GM23338 (cell line): ENCODE data around the gene PNMA6A. TPM values are rescaled to one million over a fixed set of nuclear protein-coding genes. Genes with fewer than 3 reads are reported as not detected.
A peak's percentile ranks its signal among the peaks of the same experiment; 100 is the strongest.
"Not testable (repeated sequence)": the region's sequence is repeated elsewhere in the genome, so short reads cannot be mapped to it uniquely, and the experiment has no call there.

Source experiments
- ATAC-seq: fragments of 200-7000 bp; cut with Tn5 transposase; 3 replicates; pipeline ENCODE4 v1.9.1; 2020
- DNase-seq: peaks from one replicate; pipeline ENCODE4 v3.0.0-alpha.2; 2015; ENCODE audit warnings: low spot score
- H2AFZ ChIP-seq: fragments of 200-600 bp; sonication (generic); 2 replicates; pipeline ENCODE4 v1.8.0; 2016; ENCODE audit warnings: antibody characterized with exemption, mild to moderate bottlenecking, moderate library complexity
- H3F3A ChIP-seq: fragments of 200-600 bp; sonication (generic); replicated peaks from 2 replicates; pipeline ENCODE4 v1.8.0; 2017; ENCODE audit warnings: antibody characterized with exemption, mixed run types, low read depth
- H3K27ac ChIP-seq: fragments of 200-600 bp; sonication (generic); 2 replicates; pipeline ENCODE4 v1.6.1; 2016; ENCODE audit warnings: low read depth
- H3K27me3 ChIP-seq: fragments of 200-600 bp; sonication (generic); 2 replicates; pipeline ENCODE4 v1.8.0; 2016; ENCODE audit warnings: mild to moderate bottlenecking, mixed run types, moderate library complexity; ENCODE audit not compliant: insufficient read depth
- H3K36me3 ChIP-seq: fragments of 200-600 bp; sonication (generic); 2 replicates; pipeline ENCODE4 v1.8.0; 2016; ENCODE audit warnings: mild to moderate bottlenecking; ENCODE audit not compliant: insufficient read depth
- H3K4me1 ChIP-seq: fragments of 200-600 bp; sonication (generic); 2 replicates; pipeline ENCODE4 v1.8.0; 2016; ENCODE audit warnings: mild to moderate bottlenecking, moderate library complexity; ENCODE audit not compliant: insufficient read depth
- H3K4me2 ChIP-seq: fragments of 200-600 bp; sonication (generic); 2 replicates; pipeline ENCODE4 v1.7.1; 2017; ENCODE audit warnings: mixed run types
- H3K4me3 ChIP-seq: fragments of 200-600 bp; sonication (generic); 2 replicates; pipeline ENCODE4 v1.6.1; 2016; ENCODE audit warnings: mixed run types
- H3K79me2 ChIP-seq: fragments of 200-600 bp; sonication (generic); replicated peaks from 2 replicates; pipeline ENCODE4 v1.8.0; 2017; ENCODE audit warnings: mild to moderate bottlenecking; ENCODE audit not compliant: insufficient read depth
- H3K9me2 ChIP-seq: fragments of 200-600 bp; sonication (generic); 2 replicates; pipeline ENCODE4 v1.8.0; 2017; ENCODE audit not compliant: insufficient read depth
- H4K20me1 ChIP-seq: fragments of 200-600 bp; sonication (generic); replicated peaks from 2 replicates; pipeline ENCODE4 v1.8.0; 2017; ENCODE audit warnings: mild to moderate bottlenecking; ENCODE audit not compliant: insufficient read depth
- H3K27ac Mint-ChIP-seq: 2 replicates; pipeline ENCODE4 v1.8.0; 2020; ENCODE audit warnings: inconsistent platforms, mild to moderate bottlenecking, moderate library complexity, mixed read lengths
- H3K27me3 Mint-ChIP-seq: 3 replicates; pipeline ENCODE4 v1.8.0; 2022; ENCODE audit warnings: low read depth, mild to moderate bottlenecking, moderate library complexity, mixed read lengths, inconsistent platforms; ENCODE audit not compliant: insufficient read depth, poor library complexity
- H3K36me3 Mint-ChIP-seq: 3 replicates; pipeline ENCODE4 v1.8.0; 2021; ENCODE audit warnings: low read depth, mild to moderate bottlenecking, inconsistent platforms, moderate library complexity, mixed read lengths
- H3K4me1 Mint-ChIP-seq: 3 replicates; pipeline ENCODE4 v1.8.0; 2020; ENCODE audit warnings: mild to moderate bottlenecking, inconsistent platforms, mixed read lengths
- H3K4me3 Mint-ChIP-seq: 3 replicates; pipeline ENCODE4 v1.8.0; 2021; ENCODE audit warnings: moderate library complexity, mild to moderate bottlenecking, inconsistent platforms, mixed read lengths
- H3K9me3 Mint-ChIP-seq: 3 replicates; pipeline ENCODE4 v1.8.0; 2020; ENCODE audit warnings: moderate library complexity, mild to moderate bottlenecking, inconsistent platforms, mixed read lengths
- EZH2phosphoT487 ChIP-seq: fragments of 200-600 bp; sonication (generic); IDR thresholded peaks from one replicate; pipeline ENCODE4 v1.8.1; 2018; ENCODE audit warnings: antibody characterized with exemption; ENCODE audit not compliant: unreplicated experiment
- JUNB ChIP-seq: IDR thresholded peaks from one replicate; pipeline ENCODE4 v1.6.1; 2016; ENCODE audit warnings: antibody characterized with exemption; ENCODE audit not compliant: unreplicated experiment
- POLR2AphosphoS5 ChIP-seq: IDR thresholded peaks from 2 replicates; pipeline ENCODE4 v1.6.1; 2016; ENCODE audit warnings: antibody characterized with exemption, low read depth
- REST ChIP-seq: IDR thresholded peaks from one replicate; pipeline ENCODE4 v1.6.1; 2018; ENCODE audit warnings: antibody characterized with exemption; ENCODE audit not compliant: unreplicated experiment
- STAT1 ChIP-seq: IDR thresholded peaks from one replicate; pipeline ENCODE4 v1.6.1; 2016; ENCODE audit warnings: antibody characterized with exemption; ENCODE audit not compliant: unreplicated experiment
- ZNF114 ChIP-seq: fragments of 250-450 bp; sonication (Bioruptor Pico); IDR thresholded peaks from 2 replicates; pipeline ENCODE4 v1.5.0; 2020; ENCODE audit warnings: mild to moderate bottlenecking, moderate library complexity
- ZNF331 ChIP-seq: fragments of 250-450 bp; sonication (Bioruptor Pico); IDR thresholded peaks from 2 replicates; pipeline ENCODE4 v1.5.0; 2020; ENCODE audit warnings: low read depth, mild to moderate bottlenecking, moderate library complexity
- polyA plus RNA-seq: library from polyadenylated mRNA; unstranded; fragments of >200 nt; fragmentation: Nextera tagmentation; extraction: Ambion mirVana; gene quantifications from 2 replicates; pipeline ENCODE4 v1.2.1, GENCODE V29; 2016
- total RNA-seq: library from RNA; depleted of rRNA; stranded (reverse); fragments of >200 nt; shearing (Covaris generic); gene quantifications from 2 replicates; pipeline ENCODE4 v1.2.3, GENCODE V29; 2014

PNMA6A gene
- total and polyA plus RNA-seq, 2 experiments from 2014 or later = 2.4 to 7.1 TPM

- TF ChIP-seq STAT1 (no peak), POLR2AphosphoS5 (no peak)
Measured at GRCh38 chrX:153075366-153075765, 3.1 kb downstream of the PNMA6A start (continued).

DNA sequence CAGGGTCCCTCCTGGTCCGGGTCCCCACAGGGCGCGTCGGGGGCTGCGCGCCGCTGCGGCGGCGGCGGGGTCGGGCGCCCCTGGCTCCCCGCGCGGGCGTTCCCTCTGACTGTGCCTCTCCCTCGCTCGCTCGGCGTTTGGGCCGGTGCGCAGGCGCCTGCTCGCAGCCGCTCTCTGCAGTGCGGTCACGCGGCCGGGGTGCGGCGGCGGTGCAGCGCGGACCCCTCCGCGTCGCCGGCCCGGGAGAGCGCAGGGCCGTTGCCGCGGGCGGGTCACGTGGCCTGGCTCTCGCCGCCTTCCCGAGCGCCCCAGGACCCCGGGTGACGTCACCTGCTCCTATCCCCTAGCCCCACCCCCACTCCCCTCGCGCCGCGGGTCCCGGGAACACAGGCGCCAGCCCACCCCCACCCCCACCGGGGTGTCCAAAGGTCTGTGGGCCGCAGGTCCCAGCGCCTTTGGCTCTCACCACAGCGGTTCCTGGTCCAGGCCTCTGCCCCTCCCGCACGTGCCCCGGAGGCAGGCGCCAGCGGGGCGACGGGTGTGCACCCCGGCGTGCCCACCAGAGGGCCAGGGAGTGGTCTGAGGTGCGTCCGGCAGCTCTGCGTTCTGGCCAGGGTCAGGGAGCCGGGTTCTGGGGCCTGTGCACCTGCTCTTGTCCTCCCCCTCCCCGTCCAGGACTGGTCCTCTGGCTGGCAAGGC, 5.3 kb downstream of the PNMA6A start:
- H3K9me3 Mint-ChIP-seq, H3K27me3 ChIP-seq, H3K4me1 ChIP-seq, H3K79me2 ChIP-seq, H3K4me1 Mint-ChIP-seq, H3F3A ChIP-seq, H3K36me3 ChIP-seq, H4K20me1 ChIP-seq, H3K9me2 ChIP-seq, H3K27ac ChIP-seq, H3K4me2 ChIP-seq, H3K4me3 ChIP-seq, H3K27ac Mint-ChIP-seq, DNase-seq, H2AFZ ChIP-seq, H3K4me3 Mint-ChIP-seq, H3K27me3 Mint-ChIP-seq, H3K36me3 Mint-ChIP-seq: not testable (repeated sequence)
- peak; percentile 75 for ATAC-seq

GRCh38 chrX:153083238-153083923, 11.1 kb downstream of the PNMA6A start:
- H3F3A ChIP-seq, H3K36me3 ChIP-seq, H3K79me2 ChIP-seq, ATAC-seq, DNase-seq, H3K4me2 ChIP-seq, H3K9me2 ChIP-seq, H3K27me3 Mint-ChIP-seq, H4K20me1 ChIP-seq, H2AFZ ChIP-seq, H3K4me3 ChIP-seq, H3K36me3 Mint-ChIP-seq, H3K27ac ChIP-seq, H3K9me3 Mint-ChIP-seq, H3K4me3 Mint-ChIP-seq, H3K27me3 ChIP-seq, H3K4me1 ChIP-seq, H3K27ac Mint-ChIP-seq, H3K4me1 Mint-ChIP-seq: not testable (repeated sequence)

GRCh38 chrX:153102418-153102817, 30.2 kb downstream of the PNMA6A start:
- no peaks in the 10 kb centered on the region for H4K20me1 ChIP-seq
- DNase-seq (no peak), ATAC-seq (no peak)
- peaks cover 8% of the 10 kb centered on the region for H3K27me3 Mint-ChIP-seq
- no peaks in the 10 kb centered on the region for H3K79me2 ChIP-seq
- no peaks in the 10 kb centered on the region for H3K27me3 ChIP-seq
- no peak overlapping the region for H2AFZ ChIP-seq
- no peak overlapping the region for H3K4me3 ChIP-seq
- no peaks in the 10 kb centered on the region for H3K36me3 ChIP-seq
- H3K4me3 Mint-ChIP-seq = no peak overlapping the region
- H3F3A ChIP-seq = no peaks in the 10 kb centered on the region
- H3K9me3 Mint-ChIP-seq = peaks cover 3% of the 10 kb centered on the region; the same call in 2 of the 3 replicates
- no peaks in the 10 kb centered on the region for H3K4me1 ChIP-seq
- no peak overlapping the region for H3K27ac Mint-ChIP-seq
- no peaks in the 10 kb centered on the region for H3K4me1 Mint-ChIP-seq
- H3K9me2 ChIP-seq = no peaks in the 10 kb centered on the region
- no peaks in the 10 kb centered on the region for H3K36me3 Mint-ChIP-seq
- no peak overlapping the region for H3K27ac ChIP-seq
- no peak overlapping the region for H3K4me2 ChIP-seq
- TF ChIP-seq ZNF114 (CRISPR knock-in tag) = no peak
- no peak for TF ChIP-seq ZNF331 (CRISPR knock-in tag)
- no peak for TF ChIP-seq JUNB
- TF ChIP-seq EZH2phosphoT487 = no peak
- no peak for TF ChIP-seq REST
